OCI-LY1 (cell line): ENCODE measurements around the gene KCMF1.

Source experiments
- CTCF ChIP-seq: fragments of 200-600 bp; sonication (generic), shearing (Covaris generic); IDR thresholded peaks from 2 replicates; pipeline ENCODE4 v1.5.1; 2017; ENCODE audit warnings: mild to moderate bottlenecking, antibody characterized with exemption, low read length, moderate library complexity, mixed read lengths
- EZH2 ChIP-seq: fragments of 200-600 bp; sonication (generic), shearing (Covaris generic); IDR thresholded peaks from 2 replicates; pipeline ENCODE4 v1.8.0; 2017; ENCODE audit warnings: borderline replicate concordance, mixed run types, mild to moderate bottlenecking, antibody characterized with exemption, low read length, moderate library complexity, mixed read lengths

GRCh38 chr2:84923009-84923408 lies 48.0 kb upstream of the KCMF1 start:
- TF ChIP-seq CTCF = no peak
- TF ChIP-seq EZH2 = no peak
